Liver (tissue), 9 donors: Measurements from ENCODE around the gene AXIN1. TPM values are rescaled to one million over a fixed set of nuclear protein-coding genes. Genes with fewer than 3 reads are reported as not detected.

ENCODE experiments used
- DNase-seq: peaks from one replicate; pipeline ENCODE4 v3.0.0-alpha.2; 2017; ENCODE audit warnings: low spot score
- H3K27ac ChIP-seq, 2 donors: one replicate each; pipeline ENCODE4 v1.7.0; 2013; ENCODE audit warnings: inconsistent platforms in 2 of 2, low read length in 2 of 2, control low read depth in 1 of 2, low read depth in 1 of 2, mild to moderate bottlenecking in 1 of 2
- H3K27me3 ChIP-seq, 4 donors: one replicate each; pipeline versions ENCODE4 v1.6.1 to v1.7.0; 2013; ENCODE audit warnings: low read length in 3 of 4, inconsistent platforms in 1 of 4, mild to moderate bottlenecking in 1 of 4, moderate library complexity in 1 of 4; ENCODE audit not compliant: control insufficient read depth in 4 of 4, insufficient read depth in 4 of 4
- H3K36me3 ChIP-seq, 4 donors: one replicate each; pipeline versions ENCODE4 v1.6.1 to v1.7.0; 2013; ENCODE audit warnings: low read length in 3 of 4, mild to moderate bottlenecking in 3 of 4, low read depth in 1 of 4, moderate library complexity in 1 of 4; ENCODE audit not compliant: control insufficient read depth in 4 of 4, insufficient read depth in 3 of 4
- H3K4me1 ChIP-seq, 4 donors: one replicate each; pipeline versions ENCODE4 v1.6.1 to v1.7.0; 2013; ENCODE audit warnings: low read length in 3 of 4, mild to moderate bottlenecking in 3 of 4, moderate library complexity in 1 of 4; ENCODE audit not compliant: control insufficient read depth in 4 of 4, insufficient read depth in 4 of 4
- H3K4me3 ChIP-seq, 3 donors: one replicate each; pipeline versions ENCODE4 v1.6.1 to v1.7.0; 2013; ENCODE audit warnings: low read length in 3 of 3, control low read depth in 1 of 3, low read depth in 1 of 3, mild to moderate bottlenecking in 1 of 3
- H3K9ac ChIP-seq, 2 donors: one replicate each; pipeline ENCODE4 v1.7.0; 2013; ENCODE audit warnings: low read length in 2 of 2, mild to moderate bottlenecking in 2 of 2, moderate library complexity in 2 of 2, control low read depth in 1 of 2, low read depth in 1 of 2
- H3K9me3 ChIP-seq, 4 donors: one replicate each; pipeline versions ENCODE4 v1.6.1 to v1.7.0; 2013; ENCODE audit warnings: low read length in 3 of 4; ENCODE audit not compliant: control insufficient read depth in 4 of 4
- CTCF ChIP-seq: fragments of 150-350 bp; IDR thresholded peaks from 2 replicates; pipeline ENCODE4 v1.5.1; 2017; ENCODE audit warnings: improper control_type of control experiment, low read depth, low read length; ENCODE audit not compliant: missing input control
- EGR1 ChIP-seq, 2 donors: IDR thresholded peaks; 2 replicates each; pipeline ENCODE4 v1.6.1; 2016 to 2018; ENCODE audit warnings: antibody characterized with exemption in 2 of 2, low read depth in 2 of 2
- FOXA1 ChIP-seq: IDR thresholded peaks from 2 replicates; pipeline ENCODE4 v1.6.1; 2016; ENCODE audit warnings: antibody characterized with exemption
- FOXA2 ChIP-seq: IDR thresholded peaks from 2 replicates; pipeline ENCODE4 v1.6.1; 2016; ENCODE audit warnings: antibody characterized with exemption
- GABPA ChIP-seq, 2 donors: IDR thresholded peaks in 1 of 2; conservative IDR thresholded peaks in 1 of 2; 2 replicates each; pipeline ENCODE4 v1.6.1; 2016; ENCODE audit warnings: antibody characterized with exemption in 2 of 2, mild to moderate bottlenecking in 1 of 2, moderate library complexity in 1 of 2
- HNF4A ChIP-seq, 2 donors: conservative IDR thresholded peaks; 2 replicates each; pipeline ENCODE4 v1.6.1; 2016; ENCODE audit warnings: antibody characterized with exemption in 2 of 2, mild to moderate bottlenecking in 2 of 2
- HNF4G ChIP-seq: IDR thresholded peaks from 2 replicates; pipeline ENCODE4 v1.6.1; 2016; ENCODE audit warnings: antibody characterized with exemption
- JUND ChIP-seq, 2 donors: IDR thresholded peaks; 2 replicates each; pipeline ENCODE4 v1.6.1; 2016; ENCODE audit warnings: antibody characterized with exemption in 2 of 2
- MAX ChIP-seq: IDR thresholded peaks from 2 replicates; pipeline ENCODE4 v1.6.1; 2016; ENCODE audit warnings: antibody characterized with exemption
- NR2F2 ChIP-seq: IDR thresholded peaks from 2 replicates; pipeline ENCODE4 v1.6.1; 2016; ENCODE audit warnings: antibody characterized with exemption
- RAD21 ChIP-seq, 2 donors: IDR thresholded peaks; 2 replicates each; pipeline ENCODE4 v1.6.1; 2016; ENCODE audit warnings: antibody characterized with exemption in 2 of 2, mild to moderate bottlenecking in 2 of 2
- REST ChIP-seq: IDR thresholded peaks from 2 replicates; pipeline ENCODE4 v1.6.1; 2016; ENCODE audit warnings: antibody characterized with exemption, mild to moderate bottlenecking
- RXRA ChIP-seq, 2 donors: IDR thresholded peaks; 2 replicates each; pipeline ENCODE4 v1.6.1; 2017 to 2018; ENCODE audit warnings: antibody characterized with exemption in 2 of 2, mild to moderate bottlenecking in 1 of 2
- SP1 ChIP-seq: IDR thresholded peaks from 2 replicates; pipeline ENCODE4 v1.6.1; 2018; ENCODE audit warnings: antibody characterized with exemption, mild to moderate bottlenecking
- TAF1 ChIP-seq: conservative IDR thresholded peaks from 2 replicates; pipeline ENCODE4 v1.6.1; 2016; ENCODE audit warnings: antibody characterized with exemption, mild to moderate bottlenecking
- YY1 ChIP-seq: IDR thresholded peaks from 2 replicates; pipeline ENCODE4 v1.6.1; 2016; ENCODE audit warnings: antibody characterized with exemption, mild to moderate bottlenecking
- WGBS: extraction: QIAGEN DNeasy Blood & Tissue Kit; methylation state at CpG from one replicate; pipeline ENCODE4 v1.1.7; 2013; 5-methylcytosine and 5-hydroxymethylcytosine counted together
- polyA plus RNA-seq, 2 donors: library from polyadenylated mRNA; stranded (reverse) in 1 of 2; unstranded in 1 of 2; fragments of 200-250 nt in 1 of 2; fragments of >200 nt in 1 of 2; fragmentation: Nextera tagmentation in 1 of 2; extraction: Ambion mirVana in 1 of 2; gene quantifications; one replicate each; pipeline versions ENCODE4 v1.2.1 to v1.2.3, GENCODE V29; 2013 to 2015
- total RNA-seq, 2 donors: library from RNA; depleted of rRNA; stranded (reverse); fragments of >200 nt; gene quantifications; one replicate each; pipeline ENCODE4 v1.2.3, GENCODE V29; 2014
- TF ChIP-seq, protein P1 (sequence below): IDR thresholded peaks from 2 replicates; pipeline ENCODE4 v1.6.1; 2016; ENCODE audit warnings: antibody characterized with exemption
- TF ChIP-seq, protein P2 (sequence below): IDR thresholded peaks from 2 replicates; pipeline ENCODE4 v1.6.1; 2016; ENCODE audit warnings: antibody characterized with exemption
- donor health status: healthy.
- donor health status: healthy.
- donor health status: healthy.
- donor health status: healthy.
- donor health status: healthy.

AXIN1 gene
- total and polyA plus RNA-seq, 4 donors = 2.0 to 10.3 (median 7.9) TPM

GRCh38 chr16:309476-309875 lies 43.0 kb downstream of the AXIN1 start:
- Histone ChIP-seq H3K9me3 (no peaks in the 10 kb centered on the region), H3K9ac (no peak overlapping the region), H3K4me1 (no peaks in the 10 kb centered on the region), H3K36me3 (peaks cover 3 to 40% (median 11%) of the 10 kb centered on the region in 4 donors), H3K4me3 (no peak overlapping the region), H3K27ac (no peak overlapping the region), H3K27me3 (no peaks in the 10 kb centered on the region)
- DNase-seq = no peak
- TF ChIP-seq NR2F2 (no peak), GABPA (IDR thresholded peaks at IDR 0.05 in 1 of 2, conservative IDR thresholded peaks at IDR 0.05 in 1 of 2) (no peak), SP1 (no peak), REST (no peak), RXRA (IDR thresholded peaks at IDR 0.05) (no peak), HNF4G (no peak), FOXA1 (no peak)
- TF ChIP-seq, protein P1, sequence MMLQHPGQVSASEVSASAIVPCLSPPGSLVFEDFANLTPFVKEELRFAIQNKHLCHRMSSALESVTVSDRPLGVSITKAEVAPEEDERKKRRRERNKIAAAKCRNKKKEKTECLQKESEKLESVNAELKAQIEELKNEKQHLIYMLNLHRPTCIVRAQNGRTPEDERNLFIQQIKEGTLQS = no peak
- 93% methylated on average over 7 of the region's 7 CpGs for WGBS

DNA sequence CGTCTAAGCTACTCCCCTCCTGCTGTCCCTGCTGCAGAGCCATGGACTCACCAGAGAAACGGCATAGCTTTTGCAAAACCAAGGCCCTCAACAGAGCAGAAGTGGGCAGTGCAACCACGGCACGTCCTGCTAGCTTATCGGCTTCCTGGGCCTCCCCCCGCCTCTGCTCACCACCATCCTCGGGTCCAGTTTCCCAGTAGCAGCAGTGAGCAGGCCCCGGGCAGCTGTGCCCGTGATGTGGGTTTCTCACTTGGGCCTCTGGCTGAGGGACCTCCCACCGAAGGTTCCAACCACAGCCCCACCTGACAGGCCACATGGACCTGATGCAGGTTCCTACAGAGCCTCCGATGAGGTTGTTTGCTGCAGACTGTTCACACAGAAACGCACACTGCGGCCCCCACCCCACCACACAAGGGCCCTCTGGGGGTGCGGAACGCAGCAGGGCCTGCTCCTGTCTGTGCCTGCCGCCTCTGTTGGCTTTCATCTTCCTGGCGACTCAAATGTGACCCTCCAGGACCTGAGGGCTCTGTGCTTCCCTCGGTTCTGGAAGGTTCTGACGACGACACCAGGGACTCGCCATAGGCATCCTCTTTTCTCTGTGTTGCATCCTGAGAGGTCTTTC lies 44.7 kb downstream of the AXIN1 start:
- peaks cover 0 to 30% (median 8%) of the 10 kb centered on the region in 4 donors for H3K36me3 ChIP-seq
- no peaks in the 10 kb centered on the region for H3K27me3 ChIP-seq
- H3K9me3 ChIP-seq = no peaks in the 10 kb centered on the region
- no peak for TF ChIP-seq MAX
- no peak for TF ChIP-seq GABPA (IDR thresholded peaks at IDR 0.05 in 1 of 2, conservative IDR thresholded peaks at IDR 0.05 in 1 of 2)
- TF ChIP-seq REST = no peak
- TF ChIP-seq SP1 = no peak
- no peak for TF ChIP-seq NR2F2
- no peak for TF ChIP-seq FOXA2
- no peak for TF ChIP-seq RXRA (IDR thresholded peaks at IDR 0.05)
- TF ChIP-seq RAD21 (IDR thresholded peaks at IDR 0.05) = no peak
- TF ChIP-seq FOXA1 = no peak
- TF ChIP-seq, protein P1 = no peak
- TF ChIP-seq JUND (IDR thresholded peaks at IDR 0.05) = no peak
- no peak for TF ChIP-seq HNF4A (conservative IDR thresholded peaks at IDR 0.05)
- no peak for TF ChIP-seq HNF4G
- no peak for TF ChIP-seq CTCF
- TF ChIP-seq, protein P2, sequence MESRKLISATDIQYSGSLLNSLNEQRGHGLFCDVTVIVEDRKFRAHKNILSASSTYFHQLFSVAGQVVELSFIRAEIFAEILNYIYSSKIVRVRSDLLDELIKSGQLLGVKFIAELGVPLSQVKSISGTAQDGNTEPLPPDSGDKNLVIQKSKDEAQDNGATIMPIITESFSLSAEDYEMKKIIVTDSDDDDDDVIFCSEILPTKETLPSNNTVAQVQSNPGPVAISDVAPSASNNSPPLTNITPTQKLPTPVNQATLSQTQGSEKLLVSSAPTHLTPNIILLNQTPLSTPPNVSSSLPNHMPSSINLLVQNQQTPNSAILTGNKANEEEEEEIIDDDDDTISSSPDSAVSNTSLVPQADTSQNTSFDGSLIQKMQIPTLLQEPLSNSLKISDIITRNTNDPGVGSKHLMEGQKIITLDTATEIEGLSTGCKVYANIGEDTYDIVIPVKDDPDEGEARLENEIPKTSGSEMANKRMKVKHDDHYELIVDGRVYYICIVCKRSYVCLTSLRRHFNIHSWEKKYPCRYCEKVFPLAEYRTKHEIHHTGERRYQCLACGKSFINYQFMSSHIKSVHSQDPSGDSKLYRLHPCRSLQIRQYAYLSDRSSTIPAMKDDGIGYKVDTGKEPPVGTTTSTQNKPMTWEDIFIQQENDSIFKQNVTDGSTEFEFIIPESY = no peak
- no peak for TF ChIP-seq YY1
- TF ChIP-seq TAF1 = no peak
- TF ChIP-seq EGR1 (IDR thresholded peaks at IDR 0.05; ENCODE audit: low read depth in 2 of 2) = no peak
- H3K27ac ChIP-seq = no peak overlapping the region
- no peak overlapping the region for H3K4me3 ChIP-seq
- WGBS = 88% methylated on average over 21 of the region's 21 CpGs
- no peak overlapping the region for H3K9ac ChIP-seq
- H3K4me1 ChIP-seq = no peaks in the 10 kb centered on the region
- no peak for DNase-seq
